IMR-90 (cell line): ENCODE measurements around the gene EFNA5.

Experiments
- BHLHE40 ChIP-seq: fragments of 150-350 bp; IDR thresholded peaks from 2 replicates; pipeline ENCODE4 v1.6.1; 2016; ENCODE audit warnings: mild to moderate bottlenecking, low read depth, low read length
- CEBPB ChIP-seq: IDR thresholded peaks from 2 replicates; pipeline ENCODE4 v1.6.1; 2012; ENCODE audit warnings: low read depth, low read length, improper control_type of control experiment
- CHD1 ChIP-seq: IDR thresholded peaks from 2 replicates; pipeline ENCODE4 v1.6.1; 2012; ENCODE audit warnings: low read depth, low read length, improper control_type of control experiment
- CTCF ChIP-seq: conservative IDR thresholded peaks from 2 replicates; pipeline ENCODE4 v1.5.1; 2012; ENCODE audit warnings: mild to moderate bottlenecking, low read depth, low read length, improper control_type of control experiment
- FOS ChIP-seq: fragments of 150-350 bp; IDR thresholded peaks from 2 replicates; pipeline ENCODE4 v1.6.1; 2016; ENCODE audit warnings: low read depth, low read length
- MAFK ChIP-seq: IDR thresholded peaks from 2 replicates; pipeline ENCODE4 v1.6.1; 2012; ENCODE audit warnings: low read depth, low read length, improper control_type of control experiment
- MAZ ChIP-seq: IDR thresholded peaks from 2 replicates; pipeline ENCODE4 v1.6.1; 2012; ENCODE audit warnings: low read depth, mild to moderate bottlenecking, low read length, improper control_type of control experiment, moderate library complexity, borderline replicate concordance
- MXI1 ChIP-seq: IDR thresholded peaks from 2 replicates; pipeline ENCODE4 v1.6.1; 2012; ENCODE audit warnings: low read depth, mild to moderate bottlenecking, low read length, moderate library complexity, borderline replicate concordance
- NFE2L2 ChIP-seq: fragments of 150-350 bp; IDR thresholded peaks from 2 replicates; pipeline ENCODE4 v1.6.1; 2016; ENCODE audit warnings: low read depth, mild to moderate bottlenecking, low read length
- POLR2A ChIP-seq: IDR thresholded peaks from 2 replicates; pipeline ENCODE4 v1.6.1; 2012; ENCODE audit warnings: mild to moderate bottlenecking, low read depth, low read length
- RAD21 ChIP-seq: IDR thresholded peaks from 2 replicates; pipeline ENCODE4 v1.6.1; 2012; ENCODE audit warnings: low read length, improper control_type of control experiment
- RFX5 ChIP-seq: IDR thresholded peaks from 2 replicates; pipeline ENCODE4 v1.8.0; 2012; ENCODE audit warnings: low read depth, mild to moderate bottlenecking, low read length, moderate library complexity
- SMC3 ChIP-seq: fragments of 150-350 bp; IDR thresholded peaks from 2 replicates; pipeline ENCODE4 v1.6.1; 2016; ENCODE audit warnings: low read depth, mild to moderate bottlenecking, antibody characterized with exemption, low read length, moderate library complexity
- USF2 ChIP-seq: fragments of 150-350 bp; IDR thresholded peaks from 2 replicates; pipeline ENCODE4 v1.6.1; 2017; ENCODE audit warnings: mild to moderate bottlenecking, antibody characterized with exemption, low read length, low read depth

GRCh38 chr5:107426209-107426608, 244.5 kb downstream of the EFNA5 start:
- TF ChIP-seq CTCF = no peak
- TF ChIP-seq FOS = no peak
- TF ChIP-seq RFX5 = no peak
- TF ChIP-seq BHLHE40 = no peak
- no peak for TF ChIP-seq POLR2A
- no peak for TF ChIP-seq MAFK
- no peak for TF ChIP-seq SMC3
- TF ChIP-seq USF2 = no peak
- TF ChIP-seq RAD21 = no peak
- no peak for TF ChIP-seq CEBPB
- no peak for TF ChIP-seq MXI1
- TF ChIP-seq CHD1 = no peak
- TF ChIP-seq MAZ = no peak
- no peak for TF ChIP-seq NFE2L2
